Ureter (tissue), 1 donor: ENCODE data around the gene DNAH7. TPM values are rescaled to one million over a fixed set of nuclear protein-coding genes. Genes with fewer than 3 reads are reported as not detected.
"Not testable (repeated sequence)": the region's sequence is repeated elsewhere in the genome, so short reads cannot be mapped to it uniquely, and the experiment has no call there.

ENCODE experiments used
- DNase-seq: peaks from one replicate; pipeline ENCODE4 v3.0.0-alpha.2; 2020; ENCODE audit warnings: low spot score
- total RNA-seq: library from RNA; stranded (reverse); gene quantifications from one replicate; pipeline ENCODE4 v1.2.4, GENCODE V29; 2023
- donor health status: DM: yes; HTN: yes; CAD: no.

The DNAH7 gene
- 5.5 TPM for total RNA-seq

GRCh38 chr2:196068271-196069209, at the start of gene DNAH7:
TSS of gene DNAH7 (minus strand) at chr2:196068837. CDS start at chr2:196068711, 126 bp downstream.
- DNase-seq: peak; percentile 91

- DNase-seq: no peak
Measured at GRCh38 chr2:196117214-196117705, 48.6 kb upstream of the DNAH7 start.

GRCh38 chr2:196113061-196113974, 44.7 kb upstream of the DNAH7 start:
- no peak for DNase-seq

- no peak for DNase-seq
Measured at GRCh38 chr2:196112418-196113034, 43.9 kb upstream of the DNAH7 start.

GRCh38 chr2:196108604-196109003, 40.0 kb upstream of the DNAH7 start:
- DNase-seq: no peak

- no peak for DNase-seq
Measured at GRCh38 chr2:196105951-196106350, 37.3 kb upstream of the DNAH7 start.

GRCh38 chr2:196104066-196104465, 35.4 kb upstream of the DNAH7 start:
- DNase-seq: no peak

GRCh38 chr2:196103626-196104025, 35.0 kb upstream of the DNAH7 start:
- DNase-seq: no peak

GRCh38 chr2:196101325-196101991, 32.8 kb upstream of the DNAH7 start:
- DNase-seq: no peak

GRCh38 chr2:196099916-196100315, 31.3 kb upstream of the DNAH7 start:
- DNase-seq: no peak

GRCh38 chr2:196097864-196098660, 29.4 kb upstream of the DNAH7 start:
- no peak for DNase-seq

GRCh38 chr2:196096982-196097745, 28.5 kb upstream of the DNAH7 start:
- DNase-seq: no peak

- no peak for DNase-seq
Measured at GRCh38 chr2:196096264-196096663, 27.6 kb upstream of the DNAH7 start.

- not testable (repeated sequence) for DNase-seq
Measured at GRCh38 chr2:196089448-196089847, 20.8 kb upstream of the DNAH7 start.

- no peak for DNase-seq
Measured at GRCh38 chr2:196088203-196088602, 19.6 kb upstream of the DNAH7 start.

- no peak for DNase-seq
Measured at GRCh38 chr2:196086517-196087368, 18.1 kb upstream of the DNAH7 start.

GRCh38 chr2:196083601-196084000, 15.0 kb upstream of the DNAH7 start:
- no peak for DNase-seq

GRCh38 chr2:196080526-196080925, 11.9 kb upstream of the DNAH7 start:
- DNase-seq: no peak

- DNase-seq: no peak
Measured at GRCh38 chr2:196079052-196079451, 10.4 kb upstream of the DNAH7 start.
